ENCODE data around the gene MLLT3. TPM values are rescaled to one million over a fixed set of nuclear protein-coding genes. Genes with fewer than 3 reads are reported as not detected.

Gene MLLT3
- total and polyA plus RNA-seq, 2 of the 13 experiments (the other 11 are each of a cell fraction or from before 2014, with no cell fraction given): 12.3 to 12.6 TPM

- no peak for TF ChIP-seq PAXIP1 (CRISPR knock-in tag; conservative IDR thresholded peaks at IDR 0.05)
Measured at GRCh38 chr9:20601292-20601691, 21.0 kb downstream of the MLLT3 start (continued).

- no peaks in the 10 kb centered on the region for H3K4me1 ChIP-seq (ENCODE audit: insufficient read depth, low read length)
- ChIA-PET POLR2A (no interaction called here), CTCF (ENCODE audit: low intra/inter-chr PET ratio, low total read pairs) (no interaction called here)
- H3K4me3 ChIP-seq (replicated peaks in 1 of 3; ENCODE audit: insufficient read depth in 1 of 3, low read depth in 2 of 3, low read length in 3 of 3): no peak overlapping the region
- DNase-seq (ENCODE audit: low spot score) (no peak), FAIRE-seq (no peak), ATAC-seq (no peak)
- no peak overlapping the region for H2AFZ ChIP-seq (ENCODE audit: low read length)
- in situ Hi-C loops (cut with HindIII; ENCODE audit: extremely low pct_ligation_motif_present, low pct_unique_long_range_greater_than_20kb): no loop called here
- no peaks in the 10 kb centered on the region for H3K9me3 ChIP-seq (ENCODE audit: low read length)
- no peak for TF ChIP-seq ZNF839 (CRISPR knock-in tag; IDR thresholded peaks at IDR 0.05; ENCODE audit: borderline replicate concordance)
- no peak for TF ChIP-seq GLMP (CRISPR knock-in tag; IDR thresholded peaks at IDR 0.05; ENCODE audit: borderline replicate concordance)
- no peak for TF ChIP-seq HMG20A (CRISPR knock-in tag; IDR thresholded peaks at IDR 0.05; ENCODE audit: borderline replicate concordance)
- no peak for TF ChIP-seq IRX3 (CRISPR knock-in tag; IDR thresholded peaks at IDR 0.05; ENCODE audit: borderline replicate concordance, low read depth)
- TF ChIP-seq ZNF430 (CRISPR knock-in tag; IDR thresholded peaks at IDR 0.05): no peak
- no peak for TF ChIP-seq CEBPZ (IDR thresholded peaks at IDR 0.05; ENCODE audit: low read length)
- TF ChIP-seq CHCHD3 (CRISPR knock-in tag; IDR thresholded peaks at IDR 0.05): no peak
- TF ChIP-seq ZNF441 (CRISPR knock-in tag; IDR thresholded peaks at IDR 0.05; ENCODE audit: borderline replicate concordance): no peak
- no peaks in the 10 kb centered on the region for H3K27me3 ChIP-seq (ENCODE audit: control insufficient read depth in 1 of 2, insufficient read depth in 2 of 2, low read length in 2 of 2)
- BruUV-seq (replicated peaks): no TSS peak
- no peak overlapping the region for H3K4me2 ChIP-seq (ENCODE audit: low read depth, low read length)
- 33% methylated on average over 3 of the region's 3 CpGs for WGBS (ENCODE audit: low lambda C conversion rate)
- no peaks in the 10 kb centered on the region for H4K20me1 ChIP-seq (ENCODE audit: insufficient read depth, low read length)
- no peak overlapping the region for H3K27ac ChIP-seq (ENCODE audit: extremely low read length, insufficient read depth, low read length)
- H3K79me2 ChIP-seq (ENCODE audit: insufficient read depth, low read length): peaks cover 3% of the 10 kb centered on the region
- H3K9ac ChIP-seq (ENCODE audit: insufficient read depth, low read depth, low read length): no peak overlapping the region
- intact Hi-C loops (cut with micrococcal nuclease; ENCODE audit: unreplicated experiment): no loop called here
- no peaks in the 10 kb centered on the region for H3K36me3 ChIP-seq (replicated peaks in 1 of 2; ENCODE audit: control insufficient read depth in 1 of 2, insufficient read depth in 2 of 2, low read length in 2 of 2)
Measured at GRCh38 chr9:20599195-20599594, 23.1 kb downstream of the MLLT3 start.

Data from HepG2 (cell line).